Peyer's patch (tissue), 4 donors: ENCODE measurements around the gene HDAC1.

Experiments
- CTCF ChIP-seq, 6 experiments: fragments of 450-650 bp in 4 of 6; fragments of 200-600 bp in 2 of 6; sonication (generic) in 1 of 6; IDR thresholded peaks; one replicate each; pipeline ENCODE4 v1.5.1; 2017 to 2019; ENCODE audit warnings: antibody characterized with exemption in 6 of 6, mild to moderate bottlenecking in 3 of 6, moderate library complexity in 1 of 6
- POLR2A ChIP-seq, 2 donors: fragments of 450-650 bp; IDR thresholded peaks; one replicate each; pipeline ENCODE4 v1.5.1; 2017; ENCODE audit warnings: antibody characterized with exemption in 2 of 2, mild to moderate bottlenecking in 2 of 2, moderate library complexity in 2 of 2

GRCh38 chr1:32291145-32291707 is 657 bp upstream of the HDAC1 start:
- TF ChIP-seq CTCF (IDR thresholded peaks at IDR 0.05): no peak
- no peak for TF ChIP-seq POLR2A (IDR thresholded peaks at IDR 0.05)
